A673 (cell line): ENCODE measurements around the gene TBL1X.

Experiments
- EZH2 ChIP-seq: fragments of 200-600 bp; sonication (generic); IDR thresholded peaks from 2 replicates; pipeline ENCODE4 v1.6.1; 2017; ENCODE audit warnings: borderline replicate concordance, low read depth, mild to moderate bottlenecking, mixed read lengths, antibody characterized with exemption, low read length; ENCODE audit not compliant: poor library complexity, severe bottlenecking
- TF ChIP-seq, protein P1 (sequence below): fragments of 300-800, 200-600 bp; sonication (generic); conservative IDR thresholded peaks from 2 replicates; pipeline ENCODE4 v1.5.1; 2017; ENCODE audit warnings: low read depth, mild to moderate bottlenecking, antibody characterized with exemption, low read length, moderate library complexity, mixed read lengths

DNA sequence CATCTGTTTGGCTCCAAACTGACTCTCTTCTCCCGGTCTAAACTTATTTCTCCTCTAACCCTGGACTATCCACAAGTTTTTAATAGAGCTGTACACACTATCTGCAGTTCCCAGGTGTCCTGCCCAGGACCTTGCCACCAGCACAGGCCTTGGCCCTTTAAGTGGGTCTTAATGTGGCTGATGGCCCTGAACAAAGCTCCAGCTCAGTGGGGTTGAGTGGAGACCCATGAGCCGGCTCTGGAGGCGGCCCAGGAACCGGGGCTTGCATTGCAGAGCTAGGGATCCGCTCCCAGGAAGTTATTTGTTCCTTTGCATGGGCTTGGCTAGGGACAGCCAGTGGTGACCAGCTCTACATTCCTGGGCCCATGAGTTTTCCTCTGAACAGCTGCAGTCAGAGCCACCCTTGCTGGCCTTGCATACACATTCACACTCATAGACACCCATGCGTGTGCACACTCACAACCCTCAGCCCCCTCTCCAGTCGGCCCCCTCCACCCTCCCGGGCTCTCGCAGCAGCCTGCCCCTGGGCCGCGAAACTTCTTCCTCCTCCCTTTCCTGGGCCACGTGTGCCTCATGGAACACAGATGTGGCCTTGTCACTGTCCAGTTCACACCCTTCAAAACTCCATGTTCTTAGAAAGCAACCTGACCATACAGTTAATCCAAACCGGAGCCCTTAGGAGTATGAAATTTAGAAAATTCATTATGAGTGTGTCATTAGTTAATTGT is 242.6 kb downstream of the TBL1X start:
- TF ChIP-seq, protein P1, sequence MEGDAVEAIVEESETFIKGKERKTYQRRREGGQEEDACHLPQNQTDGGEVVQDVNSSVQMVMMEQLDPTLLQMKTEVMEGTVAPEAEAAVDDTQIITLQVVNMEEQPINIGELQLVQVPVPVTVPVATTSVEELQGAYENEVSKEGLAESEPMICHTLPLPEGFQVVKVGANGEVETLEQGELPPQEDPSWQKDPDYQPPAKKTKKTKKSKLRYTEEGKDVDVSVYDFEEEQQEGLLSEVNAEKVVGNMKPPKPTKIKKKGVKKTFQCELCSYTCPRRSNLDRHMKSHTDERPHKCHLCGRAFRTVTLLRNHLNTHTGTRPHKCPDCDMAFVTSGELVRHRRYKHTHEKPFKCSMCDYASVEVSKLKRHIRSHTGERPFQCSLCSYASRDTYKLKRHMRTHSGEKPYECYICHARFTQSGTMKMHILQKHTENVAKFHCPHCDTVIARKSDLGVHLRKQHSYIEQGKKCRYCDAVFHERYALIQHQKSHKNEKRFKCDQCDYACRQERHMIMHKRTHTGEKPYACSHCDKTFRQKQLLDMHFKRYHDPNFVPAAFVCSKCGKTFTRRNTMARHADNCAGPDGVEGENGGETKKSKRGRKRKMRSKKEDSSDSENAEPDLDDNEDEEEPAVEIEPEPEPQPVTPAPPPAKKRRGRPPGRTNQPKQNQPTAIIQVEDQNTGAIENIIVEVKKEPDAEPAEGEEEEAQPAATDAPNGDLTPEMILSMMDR, result no peak
- no peak for TF ChIP-seq EZH2
